ENCODE results near the gene PRKCA. TPM values are rescaled to one million over a fixed set of nuclear protein-coding genes. Genes with fewer than 3 reads are reported as not detected.

PRKCA gene
- total and polyA plus RNA-seq, 2 of the 13 experiments (the other 11 are each of a cell fraction or from before 2014, with no cell fraction given): 18.5 to 21.5 TPM

GRCh38 chr17:66337866-66338485 lies 35.6 kb downstream of the PRKCA start:
- CTCF ChIA-PET (ENCODE audit: low intra/inter-chr PET ratio, low total read pairs): no interaction called here
- 94% methylated on average over 6 of the region's 6 CpGs for WGBS (ENCODE audit: low lambda C conversion rate)
- Histone ChIP-seq H3K9me3 (ENCODE audit: low read length) (no peaks in the 10 kb centered on the region), H3K4me3 (replicated peaks in 1 of 3; ENCODE audit: insufficient read depth in 1 of 3, low read depth in 2 of 3, low read length in 3 of 3) (no peak overlapping the region), H3K4me1 (ENCODE audit: insufficient read depth, low read length) (peaks cover 51% of the 10 kb centered on the region), H3K79me2 (ENCODE audit: insufficient read depth, low read length) (peaks cover 64% of the 10 kb centered on the region), H2AFZ (ENCODE audit: low read length) (no peak overlapping the region), H3K36me3 (replicated peaks in 1 of 2; ENCODE audit: control insufficient read depth in 1 of 2, insufficient read depth in 2 of 2, low read length in 2 of 2) (no peaks in the 10 kb centered on the region), H3K27ac (ENCODE audit: extremely low read length, insufficient read depth, low read length) (no peak overlapping the region), H3K9ac (ENCODE audit: insufficient read depth, low read depth, low read length) (no peak overlapping the region), H3K27me3 (ENCODE audit: control insufficient read depth in 1 of 2, insufficient read depth in 2 of 2, low read length in 2 of 2) (no peaks in the 10 kb centered on the region), H4K20me1 (ENCODE audit: insufficient read depth, low read length) (no peaks in the 10 kb centered on the region), H3K4me2 (ENCODE audit: low read depth, low read length) (no peak overlapping the region)
- DNase-seq (ENCODE audit: low spot score): no peak
- no peak for FAIRE-seq
- TF ChIP-seq ELF4 (CRISPR knock-in tag; IDR thresholded peaks at IDR 0.05; ENCODE audit: borderline replicate concordance) (no peak), ZNF597 (CRISPR knock-in tag; IDR thresholded peaks at IDR 0.05) (no peak), SIN3B (IDR thresholded peaks at IDR 0.05; ENCODE audit: low read length) (no peak), ZNF720 (CRISPR knock-in tag; IDR thresholded peaks at IDR 0.05) (no peak)
- ATAC-seq: no peak
- no TSS peak for BruUV-seq (replicated peaks)
- in situ Hi-C loops (cut with HindIII; ENCODE audit: extremely low pct_ligation_motif_present, low pct_unique_long_range_greater_than_20kb): no loop called here
- intact Hi-C loops (cut with micrococcal nuclease; ENCODE audit: unreplicated experiment): no loop called here
- POLR2A ChIA-PET: no interaction called here

GRCh38 chr17:66338937-66339336 lies 36.5 kb downstream of the PRKCA start:
- H3K79me2 ChIP-seq (ENCODE audit: insufficient read depth, low read length): peaks cover 68% of the 10 kb centered on the region
- no peak overlapping the region for H3K9ac ChIP-seq (ENCODE audit: insufficient read depth, low read depth, low read length)
- intact Hi-C loops (cut with micrococcal nuclease; ENCODE audit: unreplicated experiment) (no loop called here), in situ Hi-C loops (cut with HindIII; ENCODE audit: extremely low pct_ligation_motif_present, low pct_unique_long_range_greater_than_20kb) (no loop called here)
- H3K4me2 ChIP-seq (ENCODE audit: low read depth, low read length): no peak overlapping the region
- no peaks in the 10 kb centered on the region for H3K27me3 ChIP-seq (ENCODE audit: control insufficient read depth in 1 of 2, insufficient read depth in 2 of 2, low read length in 2 of 2)
- no peaks in the 10 kb centered on the region for H3K9me3 ChIP-seq (ENCODE audit: low read length)
- H3K36me3 ChIP-seq (replicated peaks in 1 of 2; ENCODE audit: control insufficient read depth in 1 of 2, insufficient read depth in 2 of 2, low read length in 2 of 2): no peaks in the 10 kb centered on the region
- 98% methylated on average over 4 of the region's 4 CpGs for WGBS (ENCODE audit: low lambda C conversion rate)
- ChIA-PET POLR2A (no interaction called here), CTCF (ENCODE audit: low intra/inter-chr PET ratio, low total read pairs) (no interaction called here)
- H4K20me1 ChIP-seq (ENCODE audit: insufficient read depth, low read length): no peaks in the 10 kb centered on the region
- H3K27ac ChIP-seq (ENCODE audit: extremely low read length, insufficient read depth, low read length): no peak overlapping the region
- ATAC-seq (no peak), DNase-seq (ENCODE audit: low spot score) (no peak), FAIRE-seq (no peak)
- no peak overlapping the region for H3K4me3 ChIP-seq (replicated peaks in 1 of 3; ENCODE audit: insufficient read depth in 1 of 3, low read depth in 2 of 3, low read length in 3 of 3)
- no TSS peak for BruUV-seq (replicated peaks)
- peaks cover 61% of the 10 kb centered on the region for H3K4me1 ChIP-seq (ENCODE audit: insufficient read depth, low read length)
- no peak overlapping the region for H2AFZ ChIP-seq (ENCODE audit: low read length)
- TF ChIP-seq JUN (CRISPR knock-in tag; IDR thresholded peaks at IDR 0.05): no peak
- 0 out of 2 replicates have a peak, but pooled peaks have one; percentile 29 for TF ChIP-seq ZNF17 (CRISPR knock-in tag; IDR thresholded peaks at IDR 0.05)

Data from HepG2 (cell line).